Osteoblast (primary cell): ENCODE measurements around the gene PDE8B. TPM values are rescaled to one million over a fixed set of nuclear protein-coding genes. Genes with fewer than 3 reads are reported as not detected.
A peak's percentile ranks its signal among the peaks of the same experiment; 100 is the strongest.

Source experiments
- DNase-seq: peaks from one replicate; pipeline ENCODE4 v3.0.0; 2011; ENCODE audit warnings: low spot score, mixed read lengths; ENCODE audit not compliant: insufficient read length; ENCODE audit errors: missing footprints
- H2AFZ ChIP-seq: 2 replicates; pipeline ENCODE4 v1.6.0; 2011; ENCODE audit warnings: mild to moderate bottlenecking, low read length
- H3K27ac ChIP-seq: 2 replicates; pipeline ENCODE4 v1.5.1; 2011; ENCODE audit warnings: mild to moderate bottlenecking, low read depth, low read length, moderate library complexity
- H3K27me3 ChIP-seq: 2 replicates; pipeline ENCODE4 v1.6.0; 2012; ENCODE audit warnings: mild to moderate bottlenecking, control low read depth, inconsistent platforms, low read length, moderate library complexity; ENCODE audit not compliant: insufficient read depth
- H3K36me3 ChIP-seq: 2 replicates; pipeline ENCODE4 v1.5.1; 2011; ENCODE audit warnings: mild to moderate bottlenecking, low read length, control low read depth, moderate library complexity; ENCODE audit not compliant: insufficient read depth
- H3K4me1 ChIP-seq: 2 replicates; pipeline ENCODE4 v1.5.1; 2011; ENCODE audit warnings: mild to moderate bottlenecking, low read length, control low read depth, moderate library complexity; ENCODE audit not compliant: insufficient read depth
- H3K4me2 ChIP-seq: 2 replicates; pipeline ENCODE4 v1.6.0; 2011; ENCODE audit warnings: mild to moderate bottlenecking, low read length; ENCODE audit not compliant: insufficient read depth
- H3K4me3 ChIP-seq: fragments of 200-600 bp; sonication (generic); 3 replicates; pipeline ENCODE4 v1.5.1; 2012; ENCODE audit warnings: mild to moderate bottlenecking, low read length, inconsistent platforms; ENCODE audit not compliant: insufficient read depth
- H3K79me2 ChIP-seq: 2 replicates; pipeline ENCODE4 v1.6.0; 2012; ENCODE audit warnings: mild to moderate bottlenecking, low read length, control low read depth, inconsistent platforms; ENCODE audit not compliant: insufficient read depth
- H3K9me3 ChIP-seq: 2 replicates; pipeline ENCODE4 v1.5.1; 2011; ENCODE audit warnings: low read depth, low read length, control low read depth
- H4K20me1 ChIP-seq: 2 replicates; pipeline ENCODE4 v1.6.0; 2012; ENCODE audit warnings: mild to moderate bottlenecking, low read length, control low read depth; ENCODE audit not compliant: insufficient read depth
- CTCF ChIP-seq: IDR thresholded peaks from 2 replicates; pipeline ENCODE4 v1.5.1; 2011; ENCODE audit warnings: mild to moderate bottlenecking, low read depth, low read length, moderate library complexity; ENCODE audit errors: extremely low read depth
- total RNA-seq: library from RNA; depleted of rRNA; stranded (reverse); fragments of >200 nt; gene quantifications from 2 replicates; pipeline ENCODE4 v1.2.3, GENCODE V29; 2012

PDE8B gene
- total RNA-seq, 1 donor: under 0.01 TPM

- Histone ChIP-seq H3K4me2 (no peak overlapping the region), H3K79me2 (no peaks in the 10 kb centered on the region), H3K27ac (no peak overlapping the region), H2AFZ (peak overlapping the region; percentile 44), H3K27me3 (peaks cover 19% of the 10 kb centered on the region), H3K36me3 (no peaks in the 10 kb centered on the region), H3K9me3 (no peaks in the 10 kb centered on the region), H3K4me3 (no peak overlapping the region), H3K4me1 (no peaks in the 10 kb centered on the region), H4K20me1 (no peaks in the 10 kb centered on the region)
- DNase-seq: no peak
- TF ChIP-seq CTCF: no peak
Observed at GRCh38 chr5:77337686-77338085, 127.2 kb downstream of the PDE8B start.

GRCh38 chr5:77339337-77339890 lies 128.9 kb downstream of the PDE8B start:
- H3K36me3 ChIP-seq: no peaks in the 10 kb centered on the region

GRCh38 chr5:77343165-77343564 lies 132.7 kb downstream of the PDE8B start:
- no peaks in the 10 kb centered on the region for H3K79me2 ChIP-seq
- no peak overlapping the region for H3K4me2 ChIP-seq
- H4K20me1 ChIP-seq: no peaks in the 10 kb centered on the region
- no peak for DNase-seq
- H3K4me3 ChIP-seq: no peak overlapping the region
- no peak overlapping the region for H3K27ac ChIP-seq
- H3K9me3 ChIP-seq: no peaks in the 10 kb centered on the region
- H3K27me3 ChIP-seq: peaks cover 30% of the 10 kb centered on the region
- no peaks in the 10 kb centered on the region for H3K4me1 ChIP-seq
- no peak for TF ChIP-seq CTCF
- H2AFZ ChIP-seq: no peak overlapping the region
- H3K36me3 ChIP-seq: no peaks in the 10 kb centered on the region

More at GRCh38 chr5:77339337-77339890, 128.9 kb downstream of the PDE8B start:
- Histone ChIP-seq H3K4me3 (no peak overlapping the region), H3K27ac (no peak overlapping the region), H3K27me3 (peaks cover 11% of the 10 kb centered on the region), H2AFZ (no peak overlapping the region), H3K9me3 (no peaks in the 10 kb centered on the region), H3K79me2 (no peaks in the 10 kb centered on the region), H3K4me1 (no peaks in the 10 kb centered on the region), H3K4me2 (no peak overlapping the region), H4K20me1 (no peaks in the 10 kb centered on the region)
- no peak for TF ChIP-seq CTCF
- DNase-seq: no peak

- Histone ChIP-seq H3K4me1 (no peaks in the 10 kb centered on the region), H4K20me1 (no peaks in the 10 kb centered on the region), H3K9me3 (no peaks in the 10 kb centered on the region), H3K27ac (no peak overlapping the region), H3K79me2 (no peaks in the 10 kb centered on the region), H3K27me3 (peaks cover 37% of the 10 kb centered on the region), H3K4me2 (no peak overlapping the region), H2AFZ (no peak overlapping the region), H3K4me3 (no peak overlapping the region), H3K36me3 (no peaks in the 10 kb centered on the region)
- DNase-seq: no peak
- TF ChIP-seq CTCF: no peak
Observed at GRCh38 chr5:77347435-77348098, 137.1 kb downstream of the PDE8B start.
